Liver (tissue), 9 donors: ENCODE results near the gene TUBA8. TPM values are rescaled to one million over a fixed set of nuclear protein-coding genes. Genes with fewer than 3 reads are reported as not detected.

ENCODE experiments used
- DNase-seq: peaks from one replicate; pipeline ENCODE4 v3.0.0-alpha.2; 2017; ENCODE audit warnings: low spot score
- H3K27ac ChIP-seq, 2 donors: one replicate each; pipeline ENCODE4 v1.7.0; 2013; ENCODE audit warnings: inconsistent platforms in 2 of 2, low read length in 2 of 2, control low read depth in 1 of 2, low read depth in 1 of 2, mild to moderate bottlenecking in 1 of 2
- H3K27me3 ChIP-seq, 4 donors: one replicate each; pipeline versions ENCODE4 v1.6.1 to v1.7.0; 2013; ENCODE audit warnings: low read length in 3 of 4, inconsistent platforms in 1 of 4, mild to moderate bottlenecking in 1 of 4, moderate library complexity in 1 of 4; ENCODE audit not compliant: control insufficient read depth in 4 of 4, insufficient read depth in 4 of 4
- H3K36me3 ChIP-seq, 4 donors: one replicate each; pipeline versions ENCODE4 v1.6.1 to v1.7.0; 2013; ENCODE audit warnings: low read length in 3 of 4, mild to moderate bottlenecking in 3 of 4, low read depth in 1 of 4, moderate library complexity in 1 of 4; ENCODE audit not compliant: control insufficient read depth in 4 of 4, insufficient read depth in 3 of 4
- H3K4me1 ChIP-seq, 4 donors: one replicate each; pipeline versions ENCODE4 v1.6.1 to v1.7.0; 2013; ENCODE audit warnings: low read length in 3 of 4, mild to moderate bottlenecking in 3 of 4, moderate library complexity in 1 of 4; ENCODE audit not compliant: control insufficient read depth in 4 of 4, insufficient read depth in 4 of 4
- H3K4me3 ChIP-seq, 3 donors: one replicate each; pipeline versions ENCODE4 v1.6.1 to v1.7.0; 2013; ENCODE audit warnings: low read length in 3 of 3, control low read depth in 1 of 3, low read depth in 1 of 3, mild to moderate bottlenecking in 1 of 3
- H3K9ac ChIP-seq, 2 donors: one replicate each; pipeline ENCODE4 v1.7.0; 2013; ENCODE audit warnings: low read length in 2 of 2, mild to moderate bottlenecking in 2 of 2, moderate library complexity in 2 of 2, control low read depth in 1 of 2, low read depth in 1 of 2
- H3K9me3 ChIP-seq, 4 donors: one replicate each; pipeline versions ENCODE4 v1.6.1 to v1.7.0; 2013; ENCODE audit warnings: low read length in 3 of 4; ENCODE audit not compliant: control insufficient read depth in 4 of 4
- FOXA1 ChIP-seq: IDR thresholded peaks from 2 replicates; pipeline ENCODE4 v1.6.1; 2016; ENCODE audit warnings: antibody characterized with exemption
- GABPA ChIP-seq, 2 donors: IDR thresholded peaks in 1 of 2; conservative IDR thresholded peaks in 1 of 2; 2 replicates each; pipeline ENCODE4 v1.6.1; 2016; ENCODE audit warnings: antibody characterized with exemption in 2 of 2, mild to moderate bottlenecking in 1 of 2, moderate library complexity in 1 of 2
- HNF4A ChIP-seq, 2 donors: conservative IDR thresholded peaks; 2 replicates each; pipeline ENCODE4 v1.6.1; 2016; ENCODE audit warnings: antibody characterized with exemption in 2 of 2, mild to moderate bottlenecking in 2 of 2
- HNF4G ChIP-seq: IDR thresholded peaks from 2 replicates; pipeline ENCODE4 v1.6.1; 2016; ENCODE audit warnings: antibody characterized with exemption
- JUND ChIP-seq, 2 donors: IDR thresholded peaks; 2 replicates each; pipeline ENCODE4 v1.6.1; 2016; ENCODE audit warnings: antibody characterized with exemption in 2 of 2
- RAD21 ChIP-seq, 2 donors: IDR thresholded peaks; 2 replicates each; pipeline ENCODE4 v1.6.1; 2016; ENCODE audit warnings: antibody characterized with exemption in 2 of 2, mild to moderate bottlenecking in 2 of 2
- RXRA ChIP-seq, 2 donors: IDR thresholded peaks; 2 replicates each; pipeline ENCODE4 v1.6.1; 2017 to 2018; ENCODE audit warnings: antibody characterized with exemption in 2 of 2, mild to moderate bottlenecking in 1 of 2
- SP1 ChIP-seq: IDR thresholded peaks from 2 replicates; pipeline ENCODE4 v1.6.1; 2018; ENCODE audit warnings: antibody characterized with exemption, mild to moderate bottlenecking
- TAF1 ChIP-seq: conservative IDR thresholded peaks from 2 replicates; pipeline ENCODE4 v1.6.1; 2016; ENCODE audit warnings: antibody characterized with exemption, mild to moderate bottlenecking
- YY1 ChIP-seq: IDR thresholded peaks from 2 replicates; pipeline ENCODE4 v1.6.1; 2016; ENCODE audit warnings: antibody characterized with exemption, mild to moderate bottlenecking
- WGBS: extraction: QIAGEN DNeasy Blood & Tissue Kit; methylation state at CpG from one replicate; pipeline ENCODE4 v1.1.7; 2013; 5-methylcytosine and 5-hydroxymethylcytosine counted together
- polyA plus RNA-seq, 2 donors: library from polyadenylated mRNA; stranded (reverse) in 1 of 2; unstranded in 1 of 2; fragments of 200-250 nt in 1 of 2; fragments of >200 nt in 1 of 2; fragmentation: Nextera tagmentation in 1 of 2; extraction: Ambion mirVana in 1 of 2; gene quantifications; one replicate each; pipeline versions ENCODE4 v1.2.1 to v1.2.3, GENCODE V29; 2013 to 2015
- total RNA-seq, 2 donors: library from RNA; depleted of rRNA; stranded (reverse); fragments of >200 nt; gene quantifications; one replicate each; pipeline ENCODE4 v1.2.3, GENCODE V29; 2014
- TF ChIP-seq, protein P1 (sequence below): IDR thresholded peaks from 2 replicates; pipeline ENCODE4 v1.6.1; 2016; ENCODE audit warnings: antibody characterized with exemption
- TF ChIP-seq, protein P2 (sequence below): IDR thresholded peaks from 2 replicates; pipeline ENCODE4 v1.6.1; 2016; ENCODE audit warnings: antibody characterized with exemption, mild to moderate bottlenecking
- TF ChIP-seq, protein P3 (sequence below): IDR thresholded peaks from 2 replicates; pipeline ENCODE4 v1.6.1; 2016; ENCODE audit warnings: antibody characterized with exemption
- TF ChIP-seq, protein P4 (sequence below): fragments of 150-350 bp; IDR thresholded peaks from 2 replicates; pipeline ENCODE4 v1.5.1; 2017; ENCODE audit warnings: improper control_type of control experiment, low read depth, low read length; ENCODE audit not compliant: missing input control
- TF ChIP-seq, protein P5 (sequence below): IDR thresholded peaks from 2 replicates; pipeline ENCODE4 v1.6.1; 2016; ENCODE audit warnings: antibody characterized with exemption
- donor health status: healthy.
- donor health status: healthy.
- donor health status: healthy.
- donor health status: healthy.
- donor health status: healthy.

TUBA8 gene
- total and polyA plus RNA-seq, 4 donors = 0.82 to 3.1 (median 1.9) TPM

DNA sequence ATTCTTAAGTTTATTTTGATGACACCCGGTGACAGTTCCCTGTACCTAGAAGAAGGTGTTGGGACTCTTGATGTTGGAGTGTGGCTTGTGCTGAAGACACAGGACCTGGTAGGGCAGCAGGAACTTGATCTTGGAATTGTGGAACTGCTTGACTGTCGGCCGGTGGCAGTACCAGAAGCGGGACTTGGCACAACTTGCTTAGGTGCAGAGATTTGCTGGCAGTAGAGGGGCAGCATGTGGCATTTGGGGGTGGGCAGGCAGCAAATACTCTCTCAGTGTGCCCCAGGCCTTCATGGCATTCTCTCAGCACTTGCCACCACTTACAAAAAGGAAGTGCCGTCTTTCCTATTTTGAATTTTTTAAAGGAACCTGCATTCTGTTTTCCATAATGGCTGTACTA lies 29.2 kb upstream of the TUBA8 start (continued):
- TF ChIP-seq, protein P1, sequence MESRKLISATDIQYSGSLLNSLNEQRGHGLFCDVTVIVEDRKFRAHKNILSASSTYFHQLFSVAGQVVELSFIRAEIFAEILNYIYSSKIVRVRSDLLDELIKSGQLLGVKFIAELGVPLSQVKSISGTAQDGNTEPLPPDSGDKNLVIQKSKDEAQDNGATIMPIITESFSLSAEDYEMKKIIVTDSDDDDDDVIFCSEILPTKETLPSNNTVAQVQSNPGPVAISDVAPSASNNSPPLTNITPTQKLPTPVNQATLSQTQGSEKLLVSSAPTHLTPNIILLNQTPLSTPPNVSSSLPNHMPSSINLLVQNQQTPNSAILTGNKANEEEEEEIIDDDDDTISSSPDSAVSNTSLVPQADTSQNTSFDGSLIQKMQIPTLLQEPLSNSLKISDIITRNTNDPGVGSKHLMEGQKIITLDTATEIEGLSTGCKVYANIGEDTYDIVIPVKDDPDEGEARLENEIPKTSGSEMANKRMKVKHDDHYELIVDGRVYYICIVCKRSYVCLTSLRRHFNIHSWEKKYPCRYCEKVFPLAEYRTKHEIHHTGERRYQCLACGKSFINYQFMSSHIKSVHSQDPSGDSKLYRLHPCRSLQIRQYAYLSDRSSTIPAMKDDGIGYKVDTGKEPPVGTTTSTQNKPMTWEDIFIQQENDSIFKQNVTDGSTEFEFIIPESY = no peak
- TF ChIP-seq GABPA (IDR thresholded peaks at IDR 0.05 in 1 of 2, conservative IDR thresholded peaks at IDR 0.05 in 1 of 2) = no peak

DNA sequence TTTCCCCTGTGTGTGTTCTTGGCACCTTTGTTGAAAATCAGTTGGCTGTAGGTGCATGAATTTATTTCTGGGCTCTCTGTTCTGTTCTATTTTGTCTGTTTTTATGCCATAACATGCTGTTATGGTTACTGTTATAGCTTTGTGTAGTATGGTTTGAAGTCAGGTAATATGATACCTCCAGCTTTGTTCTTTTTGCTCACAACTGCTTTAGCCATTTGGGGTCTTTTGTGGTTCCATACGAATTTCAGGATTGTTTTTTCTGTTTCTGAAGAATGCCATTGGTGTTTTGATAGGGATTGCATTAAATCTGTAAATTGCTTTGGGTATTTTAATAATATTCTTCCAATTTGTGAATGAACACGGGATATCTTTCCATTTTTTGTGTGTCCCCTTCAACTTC lies 28.1 kb upstream of the TUBA8 start:
- Histone ChIP-seq H3K27me3 (no peaks in the 10 kb centered on the region), H3K9ac (no peak overlapping the region), H3K4me1 (peaks cover 4 to 18% (median 14%) of the 10 kb centered on the region in 4 donors), H3K27ac (no peak overlapping the region), H3K36me3 (peaks cover 5 to 37% (median 21%) of the 10 kb centered on the region in 4 donors), H3K4me3 (no peak overlapping the region), H3K9me3 (no peaks in the 10 kb centered on the region)
- TF ChIP-seq, protein P2, sequence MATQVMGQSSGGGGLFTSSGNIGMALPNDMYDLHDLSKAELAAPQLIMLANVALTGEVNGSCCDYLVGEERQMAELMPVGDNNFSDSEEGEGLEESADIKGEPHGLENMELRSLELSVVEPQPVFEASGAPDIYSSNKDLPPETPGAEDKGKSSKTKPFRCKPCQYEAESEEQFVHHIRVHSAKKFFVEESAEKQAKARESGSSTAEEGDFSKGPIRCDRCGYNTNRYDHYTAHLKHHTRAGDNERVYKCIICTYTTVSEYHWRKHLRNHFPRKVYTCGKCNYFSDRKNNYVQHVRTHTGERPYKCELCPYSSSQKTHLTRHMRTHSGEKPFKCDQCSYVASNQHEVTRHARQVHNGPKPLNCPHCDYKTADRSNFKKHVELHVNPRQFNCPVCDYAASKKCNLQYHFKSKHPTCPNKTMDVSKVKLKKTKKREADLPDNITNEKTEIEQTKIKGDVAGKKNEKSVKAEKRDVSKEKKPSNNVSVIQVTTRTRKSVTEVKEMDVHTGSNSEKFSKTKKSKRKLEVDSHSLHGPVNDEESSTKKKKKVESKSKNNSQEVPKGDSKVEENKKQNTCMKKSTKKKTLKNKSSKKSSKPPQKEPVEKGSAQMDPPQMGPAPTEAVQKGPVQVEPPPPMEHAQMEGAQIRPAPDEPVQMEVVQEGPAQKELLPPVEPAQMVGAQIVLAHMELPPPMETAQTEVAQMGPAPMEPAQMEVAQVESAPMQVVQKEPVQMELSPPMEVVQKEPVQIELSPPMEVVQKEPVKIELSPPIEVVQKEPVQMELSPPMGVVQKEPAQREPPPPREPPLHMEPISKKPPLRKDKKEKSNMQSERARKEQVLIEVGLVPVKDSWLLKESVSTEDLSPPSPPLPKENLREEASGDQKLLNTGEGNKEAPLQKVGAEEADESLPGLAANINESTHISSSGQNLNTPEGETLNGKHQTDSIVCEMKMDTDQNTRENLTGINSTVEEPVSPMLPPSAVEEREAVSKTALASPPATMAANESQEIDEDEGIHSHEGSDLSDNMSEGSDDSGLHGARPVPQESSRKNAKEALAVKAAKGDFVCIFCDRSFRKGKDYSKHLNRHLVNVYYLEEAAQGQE = no peak
- 84% methylated on average over 2 of the region's 2 CpGs for WGBS
- no peak for DNase-seq

DNA sequence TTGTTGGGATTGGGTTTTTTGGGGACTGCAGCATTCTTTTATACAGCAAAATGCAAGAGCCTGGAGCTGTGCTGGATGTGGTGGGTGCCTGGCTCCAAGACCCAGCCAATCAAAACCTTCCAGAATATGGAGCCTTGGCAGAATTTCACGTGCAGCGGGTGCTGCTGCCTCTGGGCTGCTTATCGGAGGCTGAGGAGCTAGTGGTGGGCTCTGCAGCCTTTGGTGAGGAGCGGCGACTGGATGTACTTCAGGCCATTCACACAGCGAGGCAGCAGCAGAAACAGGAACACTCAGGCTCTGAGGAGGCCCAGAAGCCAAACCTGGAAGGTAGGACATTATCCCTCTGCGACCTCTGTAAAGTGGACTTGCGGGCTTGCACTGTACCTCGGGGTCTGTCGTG lies 27.2 kb upstream of the TUBA8 start:
- 95% methylated on average over 10 of the region's 10 CpGs for WGBS
- no peak for DNase-seq
- TF ChIP-seq RAD21 (IDR thresholded peaks at IDR 0.05) = no peak
- no peak for TF ChIP-seq HNF4A (conservative IDR thresholded peaks at IDR 0.05)
- TF ChIP-seq, protein P3, sequence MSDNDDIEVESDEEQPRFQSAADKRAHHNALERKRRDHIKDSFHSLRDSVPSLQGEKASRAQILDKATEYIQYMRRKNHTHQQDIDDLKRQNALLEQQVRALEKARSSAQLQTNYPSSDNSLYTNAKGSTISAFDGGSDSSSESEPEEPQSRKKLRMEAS = no peak
- no peak for TF ChIP-seq GABPA (IDR thresholded peaks at IDR 0.05 in 1 of 2, conservative IDR thresholded peaks at IDR 0.05 in 1 of 2)
- no peak for TF ChIP-seq SP1
- no peak for TF ChIP-seq TAF1
- no peak for TF ChIP-seq HNF4G
- no peak for TF ChIP-seq YY1
- H3K4me3 ChIP-seq = no peak overlapping the region
- peaks cover 8 to 47% (median 25%) of the 10 kb centered on the region in 4 donors for H3K36me3 ChIP-seq
- no peaks in the 10 kb centered on the region for H3K27me3 ChIP-seq
- no peaks in the 10 kb centered on the region for H3K9me3 ChIP-seq
- no peak overlapping the region for H3K9ac ChIP-seq
- H3K27ac ChIP-seq = no peak overlapping the region
- H3K4me1 ChIP-seq = peaks cover 4 to 17% (median 13%) of the 10 kb centered on the region in 4 donors

DNA sequence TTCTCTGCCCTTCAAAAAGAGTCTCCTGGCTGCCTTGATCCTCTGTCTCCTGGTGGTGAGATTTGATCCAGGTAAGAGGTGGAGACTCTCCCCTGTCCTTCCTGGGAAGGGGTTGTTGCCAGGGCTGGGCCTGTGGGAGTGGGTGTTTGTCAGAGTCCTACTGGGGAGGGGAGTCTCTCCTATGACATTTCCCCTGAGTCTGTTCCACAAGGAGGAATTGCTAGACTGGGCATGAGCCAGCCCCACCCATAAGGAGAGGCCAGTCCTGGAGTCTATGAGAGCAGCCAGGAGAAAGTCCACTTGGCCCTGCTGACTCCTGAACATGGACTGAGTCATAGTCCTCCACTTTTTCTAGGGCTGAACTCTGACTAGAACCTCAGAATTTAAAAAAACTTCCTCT lies 25.4 kb upstream of the TUBA8 start:
- H3K9me3 ChIP-seq = no peaks in the 10 kb centered on the region
- H3K36me3 ChIP-seq = peaks cover 8 to 51% (median 28%) of the 10 kb centered on the region in 4 donors
- H3K27ac ChIP-seq = peak overlapping the region; percentile 0 to 71
- no peak overlapping the region for H3K4me3 ChIP-seq
- no peaks in the 10 kb centered on the region for H3K27me3 ChIP-seq
- H3K4me1 ChIP-seq = peaks cover 0 to 12% (median 5%) of the 10 kb centered on the region in 4 donors
- no peak overlapping the region for H3K9ac ChIP-seq
- no peak for DNase-seq
- TF ChIP-seq SP1 = peak; percentile 59
- no peak for TF ChIP-seq GABPA (IDR thresholded peaks at IDR 0.05 in 1 of 2, conservative IDR thresholded peaks at IDR 0.05 in 1 of 2)
- TF ChIP-seq, protein P3 = no peak
- TF ChIP-seq RXRA (IDR thresholded peaks at IDR 0.05) = peak in 1 of 2 donors; percentile 29
- TF ChIP-seq, protein P4, sequence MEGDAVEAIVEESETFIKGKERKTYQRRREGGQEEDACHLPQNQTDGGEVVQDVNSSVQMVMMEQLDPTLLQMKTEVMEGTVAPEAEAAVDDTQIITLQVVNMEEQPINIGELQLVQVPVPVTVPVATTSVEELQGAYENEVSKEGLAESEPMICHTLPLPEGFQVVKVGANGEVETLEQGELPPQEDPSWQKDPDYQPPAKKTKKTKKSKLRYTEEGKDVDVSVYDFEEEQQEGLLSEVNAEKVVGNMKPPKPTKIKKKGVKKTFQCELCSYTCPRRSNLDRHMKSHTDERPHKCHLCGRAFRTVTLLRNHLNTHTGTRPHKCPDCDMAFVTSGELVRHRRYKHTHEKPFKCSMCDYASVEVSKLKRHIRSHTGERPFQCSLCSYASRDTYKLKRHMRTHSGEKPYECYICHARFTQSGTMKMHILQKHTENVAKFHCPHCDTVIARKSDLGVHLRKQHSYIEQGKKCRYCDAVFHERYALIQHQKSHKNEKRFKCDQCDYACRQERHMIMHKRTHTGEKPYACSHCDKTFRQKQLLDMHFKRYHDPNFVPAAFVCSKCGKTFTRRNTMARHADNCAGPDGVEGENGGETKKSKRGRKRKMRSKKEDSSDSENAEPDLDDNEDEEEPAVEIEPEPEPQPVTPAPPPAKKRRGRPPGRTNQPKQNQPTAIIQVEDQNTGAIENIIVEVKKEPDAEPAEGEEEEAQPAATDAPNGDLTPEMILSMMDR = no peak
- TF ChIP-seq, protein P1 = no peak
- peak; percentile 39 for TF ChIP-seq HNF4G
- TF ChIP-seq, protein P5, sequence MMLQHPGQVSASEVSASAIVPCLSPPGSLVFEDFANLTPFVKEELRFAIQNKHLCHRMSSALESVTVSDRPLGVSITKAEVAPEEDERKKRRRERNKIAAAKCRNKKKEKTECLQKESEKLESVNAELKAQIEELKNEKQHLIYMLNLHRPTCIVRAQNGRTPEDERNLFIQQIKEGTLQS = no peak
- peak; percentile 79 to 81 for TF ChIP-seq HNF4A (conservative IDR thresholded peaks at IDR 0.05)
- TF ChIP-seq TAF1 = no peak
- no peak for TF ChIP-seq YY1
- TF ChIP-seq FOXA1 = no peak
- peak; percentile 53 to 66 for TF ChIP-seq JUND (IDR thresholded peaks at IDR 0.05)
